Activated naive CD4-positive, alpha-beta T cell treated with anti-CD3 and anti-CD28 coated beads, Interleukin-2, amount 10 ng/mL, durations not matched to agents 7 days and 5 days (primary cell): ENCODE data around the gene TDRKH.
A peak's percentile ranks its signal among the peaks of the same experiment; 100 is the strongest.
"Not testable (repeated sequence)": the region's sequence is repeated elsewhere in the genome, so short reads cannot be mapped to it uniquely, and the experiment has no call there.

Source experiments
- CTCF ChIA-PET: fragments of 350-600 bp; sonication (Branson Sonifier 250); formaldehyde crosslinking; loops from one replicate; lab custom pipeline; 2021; ENCODE audit warnings: antibody characterized with exemption; lab: Charles Lee
- DNase-seq: peaks from one replicate; pipeline ENCODE4 v3.0.0-alpha.2; 2020
- H3K27ac Mint-ChIP-seq: one replicate; pipeline ENCODE4 v1.8.0; 2021; ENCODE audit warnings: mild to moderate bottlenecking, moderate library complexity, mixed read lengths
- H3K27me3 Mint-ChIP-seq: one replicate; pipeline ENCODE4 v1.8.0; 2021; ENCODE audit warnings: mild to moderate bottlenecking, mixed read lengths
- H3K36me3 Mint-ChIP-seq: one replicate; pipeline ENCODE4 v1.8.0; 2021; ENCODE audit warnings: mixed read lengths
- H3K4me1 Mint-ChIP-seq: one replicate; pipeline ENCODE4 v1.8.0; 2021; ENCODE audit warnings: mixed read lengths
- H3K4me3 Mint-ChIP-seq: one replicate; pipeline ENCODE4 v1.8.0; 2021; ENCODE audit warnings: mild to moderate bottlenecking, moderate library complexity, mixed read lengths
- H3K9me3 Mint-ChIP-seq: one replicate; pipeline ENCODE4 v1.8.0; 2021; ENCODE audit warnings: mixed read lengths

The TDRKH gene

GRCh38 chr1:151779852-151780251, 10.4 kb downstream of the TDRKH start:
- Mint-ChIP-seq H3K27me3 (no peaks in the 10 kb centered on the region), H3K9me3 (no peaks in the 10 kb centered on the region), H3K4me3 (no peak overlapping the region), H3K27ac (no peak overlapping the region), H3K36me3 (peaks cover 10% of the 10 kb centered on the region), H3K4me1 (no peaks in the 10 kb centered on the region)
- no peak for DNase-seq
- CTCF ChIA-PET, result interaction anchor here (1.6 kb wide), 1 partner anchor 56 kb away, joined by 4 read pairs; no protein-coding TSS in a partner anchor

GRCh38 chr1:151777317-151777716, 13.0 kb downstream of the TDRKH start:
- Mint-ChIP-seq H3K9me3 (no peaks in the 10 kb centered on the region), H3K27me3 (no peaks in the 10 kb centered on the region), H3K4me3 (no peak overlapping the region), H3K36me3 (peaks cover 10% of the 10 kb centered on the region), H3K27ac (no peak overlapping the region), H3K4me1 (no peaks in the 10 kb centered on the region)
- no peak for DNase-seq
- CTCF ChIA-PET, result no interaction called here

DNA sequence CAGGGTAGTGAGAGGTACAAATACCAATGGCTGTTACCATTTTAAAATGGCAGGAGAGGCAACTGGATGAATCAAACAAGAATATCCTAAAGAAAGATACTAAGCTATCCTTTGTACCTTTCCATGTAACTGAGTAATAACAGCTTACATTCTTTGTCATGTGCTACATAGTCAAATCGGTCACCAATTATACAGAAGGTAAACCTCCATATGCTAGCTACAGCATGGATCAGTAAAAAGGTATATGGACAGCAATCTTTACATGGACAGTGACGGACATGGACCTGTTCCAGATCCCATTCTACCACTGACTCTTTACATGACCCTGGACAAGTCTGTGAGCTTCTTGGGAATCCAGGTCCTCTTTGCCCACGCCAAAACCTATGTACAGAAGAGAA, 13.6 kb downstream of the TDRKH start:
- H3K4me1 Mint-ChIP-seq, result no peaks in the 10 kb centered on the region
- no peaks in the 10 kb centered on the region for H3K27me3 Mint-ChIP-seq
- CTCF ChIA-PET, result no interaction called here
- H3K9me3 Mint-ChIP-seq, result no peaks in the 10 kb centered on the region
- no peak overlapping the region for H3K27ac Mint-ChIP-seq
- H3K4me3 Mint-ChIP-seq, result no peak overlapping the region
- no peak for DNase-seq
- peaks cover 10% of the 10 kb centered on the region for H3K36me3 Mint-ChIP-seq

- CTCF ChIA-PET, result no interaction called here
- Mint-ChIP-seq H3K27ac (no peak overlapping the region), H3K4me1 (no peaks in the 10 kb centered on the region), H3K36me3 (peaks cover 6% of the 10 kb centered on the region), H3K9me3 (no peaks in the 10 kb centered on the region), H3K4me3 (no peak overlapping the region), H3K27me3 (no peaks in the 10 kb centered on the region)
- no peak for DNase-seq
Measured at GRCh38 chr1:151775894-151776664, 14.2 kb downstream of the TDRKH start.

DNA sequence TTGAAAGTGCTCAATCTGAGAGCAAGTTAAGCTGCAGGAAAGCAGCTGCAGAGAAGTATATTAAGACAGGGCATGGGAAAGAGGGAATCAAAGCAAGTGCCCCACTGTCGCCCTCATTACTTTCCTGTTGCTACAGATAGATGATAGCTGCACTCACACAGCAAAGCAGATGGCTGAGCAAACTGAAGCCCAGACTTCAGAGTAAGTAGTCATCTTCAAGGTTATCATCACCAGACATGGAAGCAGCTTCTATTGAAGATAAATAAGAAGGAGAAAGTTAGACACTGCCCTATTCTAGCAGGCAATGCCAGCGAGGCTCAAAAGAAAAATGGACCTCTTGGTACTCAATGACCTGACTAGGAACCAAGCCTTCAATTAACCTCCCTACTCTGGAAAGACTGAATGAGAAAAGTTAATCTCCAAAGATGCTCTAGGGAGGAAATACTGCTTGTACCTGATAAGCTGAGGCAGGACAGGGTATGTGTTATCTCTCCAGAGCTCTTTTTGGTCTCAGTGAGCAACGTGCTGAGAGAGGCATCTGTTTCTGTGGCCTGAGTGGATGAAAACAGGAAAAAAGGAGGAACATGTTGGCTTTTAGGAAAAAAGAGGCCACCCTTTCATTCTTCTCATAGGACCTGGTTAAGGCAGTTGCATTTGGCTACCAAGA, 15.9 kb downstream of the TDRKH start:
- H3K27ac Mint-ChIP-seq, result no peak overlapping the region
- no peak overlapping the region for H3K4me3 Mint-ChIP-seq
- no peaks in the 10 kb centered on the region for H3K9me3 Mint-ChIP-seq
- CTCF ChIA-PET, result no interaction called here
- H3K4me1 Mint-ChIP-seq, result no peaks in the 10 kb centered on the region
- no peaks in the 10 kb centered on the region for H3K27me3 Mint-ChIP-seq
- H3K36me3 Mint-ChIP-seq, result peaks cover 6% of the 10 kb centered on the region
- DNase-seq, result no peak

- H3K9me3 Mint-ChIP-seq, result no peaks in the 10 kb centered on the region
- no peak overlapping the region for H3K27ac Mint-ChIP-seq
- H3K4me3 Mint-ChIP-seq, result no peak overlapping the region
- no peak for DNase-seq
- CTCF ChIA-PET, result no interaction called here
- H3K36me3 Mint-ChIP-seq, result peaks cover 6% of the 10 kb centered on the region
- no peaks in the 10 kb centered on the region for H3K27me3 Mint-ChIP-seq
- H3K4me1 Mint-ChIP-seq, result peaks cover under 1% of the 10 kb centered on the region
Measured at GRCh38 chr1:151773702-151774101, 16.6 kb downstream of the TDRKH start.

GRCh38 chr1:151769270-151769669, 21.0 kb downstream of the TDRKH start:
- H3K4me3 Mint-ChIP-seq, H3K36me3 Mint-ChIP-seq, H3K9me3 Mint-ChIP-seq, CTCF ChIA-PET, H3K27me3 Mint-ChIP-seq, H3K27ac Mint-ChIP-seq, DNase-seq: not testable (repeated sequence)
- H3K4me1 Mint-ChIP-seq, result peaks cover 22% of the 10 kb centered on the region

DNA sequence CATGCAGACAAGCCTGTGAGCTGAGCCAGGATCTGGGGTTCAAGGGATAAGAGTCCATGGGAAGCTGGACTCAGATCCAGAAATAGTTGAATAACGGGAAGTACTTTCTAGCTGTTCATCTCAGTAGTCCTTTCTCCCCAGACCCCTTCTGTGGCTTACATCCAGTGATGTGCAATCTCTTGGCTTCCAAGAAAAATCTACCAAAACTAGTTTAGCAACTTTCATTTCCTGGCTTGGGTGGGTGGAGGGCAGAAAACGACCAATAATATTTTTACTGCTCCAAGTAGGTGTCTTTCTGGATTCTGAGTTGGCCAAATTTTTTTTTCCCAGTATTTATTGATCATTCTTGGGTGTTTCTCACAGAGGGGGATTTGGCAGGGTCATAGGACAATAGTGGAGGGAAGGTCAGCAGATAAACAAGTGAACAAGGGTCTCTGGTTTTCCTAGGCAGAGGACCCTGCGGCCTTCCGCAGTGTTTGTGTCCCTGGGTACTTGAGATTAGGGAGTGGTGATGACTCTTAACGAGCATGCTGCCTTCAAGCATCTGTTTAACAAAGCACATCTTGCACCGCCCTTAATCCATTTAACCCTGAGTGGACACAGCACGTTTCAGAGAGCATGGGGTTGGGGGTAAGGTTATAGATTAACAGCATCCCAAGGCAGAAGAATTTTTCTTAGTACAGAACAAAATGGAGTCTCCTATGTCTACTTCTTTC, 21.8 kb downstream of the TDRKH start:
- not testable (repeated sequence) for H3K27ac Mint-ChIP-seq, H3K4me3 Mint-ChIP-seq, H3K9me3 Mint-ChIP-seq, H3K36me3 Mint-ChIP-seq, H3K27me3 Mint-ChIP-seq, DNase-seq
- CTCF ChIA-PET, result interaction anchor here (1.0 kb wide), 1 partner anchor 108 kb away, joined by 3 read pairs; no protein-coding TSS in a partner anchor
- H3K4me1 Mint-ChIP-seq, result peaks cover 29% of the 10 kb centered on the region

DNA sequence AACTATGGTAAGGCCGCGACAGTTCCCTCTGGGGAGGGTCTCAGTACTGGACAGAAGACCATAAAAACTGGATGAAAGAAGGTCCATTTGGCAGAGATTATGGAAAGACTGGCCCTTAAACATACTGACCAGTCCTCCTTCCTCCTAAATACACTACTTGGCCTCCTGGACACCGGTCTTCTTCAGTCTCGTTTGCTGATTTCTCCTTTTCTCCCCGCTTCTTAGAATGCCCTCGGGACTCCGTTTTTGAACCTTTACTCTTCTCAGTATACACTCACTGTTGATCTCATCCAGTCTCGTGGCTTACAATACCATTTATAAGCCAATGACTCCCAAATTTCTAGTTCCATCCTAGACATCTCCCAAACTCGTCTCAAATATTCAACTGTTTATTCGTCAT, 26.3 kb downstream of the TDRKH start:
- DNase-seq, result no peak
- Mint-ChIP-seq H3K9me3 (no peaks in the 10 kb centered on the region), H3K4me1 (peaks cover 50% of the 10 kb centered on the region), H3K36me3 (peaks cover 27% of the 10 kb centered on the region), H3K4me3 (peak overlapping the region; percentile 81), H3K27me3 (no peaks in the 10 kb centered on the region), H3K27ac (peak overlapping the region; percentile 95)
- CTCF ChIA-PET, result interaction anchor here (0.9 to 1.3 kb wide), 3 partner anchors 26 to 72 kb away, joined by 3 to 6 read pairs (median 3); partner anchors contain the start of gene TDRKH

GRCh38 chr1:151762941-151763921, 27.1 kb downstream of the TDRKH start, which contains the start of gene MRPL9:
TSS of gene MRPL9 (minus strand) at chr1:151763496. CDS start at chr1:151763479, 17 bp downstream.
- CTCF ChIA-PET, result interaction anchor here (0.9 to 1.3 kb wide), 5 partner anchors 27 to 238 kb away, joined by 3 to 6 read pairs (median 3); partner anchors contain the start of gene TDRKH
- Mint-ChIP-seq H3K4me1 (peaks cover 45% of the 10 kb centered on the region), H3K27me3 (no peaks in the 10 kb centered on the region), H3K36me3 (peaks cover 30% of the 10 kb centered on the region), H3K4me3 (peak within 1 kb of the TSS; percentile 81), H3K27ac (peak within 1 kb of the TSS; percentile 95), H3K9me3 (no peaks in the 10 kb centered on the region)
- peak; percentile 90 for DNase-seq

- Mint-ChIP-seq H3K9me3 (no peaks in the 10 kb centered on the region), H3K4me1 (peaks cover 46% of the 10 kb centered on the region), H3K36me3 (peaks cover 37% of the 10 kb centered on the region), H3K27ac (peak overlapping the region; percentile 33), H3K4me3 (peak overlapping the region; percentile 15), H3K27me3 (no peaks in the 10 kb centered on the region)
- no peak for DNase-seq
- CTCF ChIA-PET, result no interaction called here
Measured at GRCh38 chr1:151760597-151761385, 29.5 kb downstream of the TDRKH start.

GRCh38 chr1:151759241-151759640, 31.1 kb downstream of the TDRKH start:
- CTCF ChIA-PET, result no interaction called here
- Mint-ChIP-seq H3K4me3 (no peak overlapping the region), H3K36me3 (peaks cover 37% of the 10 kb centered on the region), H3K9me3 (no peaks in the 10 kb centered on the region), H3K4me1 (peaks cover 34% of the 10 kb centered on the region), H3K27me3 (no peaks in the 10 kb centered on the region), H3K27ac (no peak overlapping the region)
- DNase-seq, result no peak

DNA sequence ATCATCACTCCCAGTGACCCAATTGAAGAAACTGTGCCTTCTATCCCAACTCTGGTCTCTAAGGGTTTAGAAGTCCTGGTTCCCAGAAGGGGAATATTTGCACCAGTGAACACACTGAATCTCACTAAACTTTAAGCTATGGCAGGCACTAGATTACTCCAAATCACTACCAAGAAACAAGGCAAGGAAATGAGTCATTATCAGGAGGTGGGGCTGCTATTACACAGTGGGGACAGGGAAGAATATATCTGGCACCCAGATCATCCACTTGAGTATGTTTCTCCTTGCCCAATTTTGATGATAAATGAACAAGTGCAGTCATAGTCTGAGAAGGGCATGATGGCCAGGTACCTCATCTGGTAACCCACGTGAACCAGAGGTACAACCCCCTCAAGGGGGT, 34.0 kb downstream of the TDRKH start:
- Mint-ChIP-seq H3K27ac (no peak overlapping the region), H3K9me3 (no peaks in the 10 kb centered on the region), H3K4me3 (no peak overlapping the region), H3K4me1 (peaks cover 11% of the 10 kb centered on the region), H3K36me3 (peaks cover 27% of the 10 kb centered on the region), H3K27me3 (no peaks in the 10 kb centered on the region)
- DNase-seq, result no peak
- CTCF ChIA-PET, result interaction anchor here (0.8 to 1.3 kb wide), 2 partner anchors 22 to 80 kb away, joined by 3 read pairs; no protein-coding TSS in a partner anchor
